Activated CD8-positive, alpha-beta memory T cell treated with anti-CD3 and anti-CD28 coated beads, Interleukin-2, amount 10 ng/mL, durations not matched to agents 7 days and 5 days (primary cell): Measurements from ENCODE around the gene HOXD10. TPM values are rescaled to one million over a fixed set of nuclear protein-coding genes. Genes with fewer than 3 reads are reported as not detected.

Source experiments
- ATAC-seq: fragments of 150-1000 bp; cut with Tn5 transposase; one replicate; pipeline ENCODE4 v1.10.0; 2021; ENCODE audit warnings: moderate library complexity
- CTCF ChIA-PET: fragments of 350-600 bp; sonication (Branson Sonifier 250); formaldehyde crosslinking; loops from one replicate; lab custom pipeline; 2021; ENCODE audit warnings: antibody characterized with exemption; lab: Charles Lee
- DNase-seq: peaks from one replicate; pipeline ENCODE4 v3.0.0-alpha.2; 2020
- H3K27ac Mint-ChIP-seq: one replicate; pipeline ENCODE4 v1.8.0; 2021; ENCODE audit warnings: mild to moderate bottlenecking, mixed read lengths
- H3K27me3 Mint-ChIP-seq: one replicate; pipeline ENCODE4 v1.8.0; 2021; ENCODE audit warnings: mixed read lengths
- H3K36me3 Mint-ChIP-seq: one replicate; pipeline ENCODE4 v1.8.0; 2021; ENCODE audit warnings: mild to moderate bottlenecking, mixed read lengths
- H3K4me1 Mint-ChIP-seq: one replicate; pipeline ENCODE4 v1.8.0; 2021; ENCODE audit warnings: mixed read lengths
- H3K4me3 Mint-ChIP-seq: one replicate; pipeline ENCODE4 v1.8.0; 2021; ENCODE audit warnings: mild to moderate bottlenecking, moderate library complexity, mixed read lengths
- H3K9me3 Mint-ChIP-seq: one replicate; pipeline ENCODE4 v1.8.0; 2022; ENCODE audit warnings: low read depth, mixed read lengths
- total RNA-seq, 2 experiments: library from RNA; stranded (reverse); gene quantifications; one replicate each; pipeline ENCODE4 v1.2.3, GENCODE V29; 2021

Gene HOXD10
- total RNA-seq, 2 experiments from 2014 or later, result not detected

- CTCF ChIA-PET, result interaction anchor here (0.8 to 2.2 kb wide), 14 partner anchors 13 to 1038 kb away, joined by 3 to 8 read pairs (median 3); no protein-coding TSS in a partner anchor
- Mint-ChIP-seq H3K27ac (peak overlapping the region; percentile 40), H3K36me3 (peaks cover 5% of the 10 kb centered on the region)
Measured at GRCh38 chr2:176110415-176111308, 5.9 kb upstream of the HOXD10 start.

DNA sequence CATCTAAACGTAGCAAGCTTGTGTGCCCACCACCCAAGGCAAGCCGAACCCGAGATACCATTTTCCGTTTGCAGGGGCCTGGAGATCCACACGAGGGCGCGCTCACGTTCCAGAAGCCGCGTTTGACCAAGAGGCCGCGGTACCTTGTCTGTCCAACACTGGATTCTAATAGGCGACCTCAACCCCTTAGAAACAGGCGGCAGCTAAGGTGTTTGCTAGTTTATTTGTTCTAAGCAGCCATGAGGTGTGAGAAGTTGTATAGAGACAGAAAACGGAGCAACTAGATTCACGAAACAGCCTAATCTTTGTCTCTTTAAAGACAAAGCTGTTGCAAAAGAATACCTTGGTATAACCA, 5.3 kb upstream of the HOXD10 start:
- no peak for ATAC-seq
- no peak overlapping the region for H3K4me3 Mint-ChIP-seq
- CTCF ChIA-PET, result interaction anchor here (1.0 to 2.2 kb wide), 10 partner anchors 14 to 1038 kb away, joined by 3 to 8 read pairs (median 4); no protein-coding TSS in a partner anchor
- peaks cover 4% of the 10 kb centered on the region for H3K36me3 Mint-ChIP-seq
- no peaks in the 10 kb centered on the region for H3K9me3 Mint-ChIP-seq
- H3K27me3 Mint-ChIP-seq, result peaks cover 85% of the 10 kb centered on the region
- peak overlapping the region; percentile 40 for H3K27ac Mint-ChIP-seq
- DNase-seq, result no peak
- peaks cover 8% of the 10 kb centered on the region for H3K4me1 Mint-ChIP-seq

More at GRCh38 chr2:176110415-176111308, 5.9 kb upstream of the HOXD10 start:
- ATAC-seq, result no peak
- no peaks in the 10 kb centered on the region for H3K9me3 Mint-ChIP-seq
- no peak overlapping the region for H3K4me3 Mint-ChIP-seq
- peaks cover 85% of the 10 kb centered on the region for H3K27me3 Mint-ChIP-seq
- no peak for DNase-seq
- peaks cover 10% of the 10 kb centered on the region for H3K4me1 Mint-ChIP-seq

DNA sequence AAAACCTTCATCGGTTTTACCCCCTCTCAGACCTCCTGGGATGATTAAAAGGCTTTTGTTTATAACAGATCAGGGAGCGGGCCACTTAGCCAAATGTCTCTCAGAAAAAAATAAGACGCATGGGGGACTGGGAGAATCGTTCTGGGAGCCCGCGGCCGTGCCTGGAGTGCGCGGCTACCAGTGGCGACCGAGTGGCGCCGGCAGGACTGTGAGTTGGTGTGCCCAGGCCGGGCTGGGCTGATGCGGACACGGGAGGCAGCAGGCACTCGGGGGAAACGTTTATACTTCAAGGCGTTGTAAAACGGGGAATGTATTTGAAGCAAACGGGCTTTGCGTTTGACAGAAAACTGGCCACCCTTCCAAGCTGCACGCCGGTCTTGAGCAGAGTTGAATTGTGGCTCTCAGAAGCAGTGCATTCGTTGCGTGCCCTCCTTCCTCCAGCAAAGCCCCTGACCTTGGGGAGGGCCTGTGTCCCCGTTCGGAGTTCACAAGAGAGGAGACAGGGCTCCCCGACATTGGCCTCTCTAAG, 4.7 kb upstream of the HOXD10 start:
- ATAC-seq, result no peak
- Mint-ChIP-seq H3K4me3 (no peak overlapping the region), H3K4me1 (peaks cover 6% of the 10 kb centered on the region), H3K27me3 (peaks cover 89% of the 10 kb centered on the region), H3K36me3 (peaks cover 2% of the 10 kb centered on the region), H3K27ac (peak overlapping the region; percentile 11), H3K9me3 (no peaks in the 10 kb centered on the region)
- no peak for DNase-seq
- CTCF ChIA-PET, result interaction anchor here (1.2 to 2.2 kb wide), 5 partner anchors 14 to 803 kb away, joined by 3 to 8 read pairs (median 4); no protein-coding TSS in a partner anchor

DNA sequence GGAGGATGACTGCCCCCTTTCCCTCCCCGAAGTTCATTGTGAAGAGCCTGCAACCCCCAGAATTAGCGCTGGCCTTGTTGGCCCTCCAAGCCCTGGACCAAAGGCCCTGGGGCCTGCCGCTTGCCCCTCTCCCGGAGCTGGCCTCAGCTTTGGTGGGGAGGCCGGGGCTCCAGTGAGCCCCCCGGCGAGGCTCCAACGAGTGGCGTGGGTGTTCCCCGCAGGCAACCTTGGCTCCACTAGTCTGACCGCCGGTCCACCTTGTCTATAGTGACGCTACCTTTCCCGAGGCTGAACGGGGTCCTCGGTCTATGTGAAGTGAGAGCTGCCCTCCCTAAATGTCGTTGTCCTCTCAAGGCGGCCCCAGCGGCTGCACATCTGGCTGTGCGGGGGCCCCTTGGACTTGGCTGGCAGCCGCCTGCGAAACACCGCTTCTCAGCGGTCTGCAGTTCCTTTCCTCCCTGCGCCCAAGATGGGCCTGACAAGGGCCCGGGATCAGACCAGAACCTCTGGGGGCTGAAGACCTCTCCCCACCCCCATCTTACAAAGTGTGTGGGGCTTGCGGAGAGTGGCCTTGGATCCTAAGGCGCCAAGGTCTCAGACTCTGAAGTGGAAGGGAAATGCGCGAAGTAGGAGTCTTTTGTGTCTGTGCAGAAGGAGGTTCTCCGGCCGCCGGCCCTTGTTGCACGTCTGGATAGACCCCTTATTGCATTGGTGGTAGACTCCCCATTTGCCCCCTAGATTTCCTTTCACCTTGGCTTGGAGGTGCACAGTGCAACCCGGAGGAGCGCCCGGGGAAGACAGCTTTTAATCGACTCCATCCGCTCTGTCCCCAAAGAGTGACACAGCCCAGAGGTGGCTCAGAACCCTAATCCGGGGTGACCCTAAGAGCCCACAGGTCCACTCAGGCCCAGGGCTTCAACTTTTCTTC, 3.9 kb upstream of the HOXD10 start:
- Mint-ChIP-seq H3K36me3 (peaks cover 2% of the 10 kb centered on the region), H3K9me3 (no peaks in the 10 kb centered on the region), H3K4me3 (no peak overlapping the region), H3K27me3 (peaks cover 91% of the 10 kb centered on the region), H3K27ac (no peak overlapping the region), H3K4me1 (peaks cover 4% of the 10 kb centered on the region)
- CTCF ChIA-PET, result interaction anchor here (1.2 to 1.8 kb wide), 2 partner anchors 14 to 28 kb away, joined by 4 to 5 read pairs; no protein-coding TSS in a partner anchor
- DNase-seq (no peak), ATAC-seq (no peak)

DNA sequence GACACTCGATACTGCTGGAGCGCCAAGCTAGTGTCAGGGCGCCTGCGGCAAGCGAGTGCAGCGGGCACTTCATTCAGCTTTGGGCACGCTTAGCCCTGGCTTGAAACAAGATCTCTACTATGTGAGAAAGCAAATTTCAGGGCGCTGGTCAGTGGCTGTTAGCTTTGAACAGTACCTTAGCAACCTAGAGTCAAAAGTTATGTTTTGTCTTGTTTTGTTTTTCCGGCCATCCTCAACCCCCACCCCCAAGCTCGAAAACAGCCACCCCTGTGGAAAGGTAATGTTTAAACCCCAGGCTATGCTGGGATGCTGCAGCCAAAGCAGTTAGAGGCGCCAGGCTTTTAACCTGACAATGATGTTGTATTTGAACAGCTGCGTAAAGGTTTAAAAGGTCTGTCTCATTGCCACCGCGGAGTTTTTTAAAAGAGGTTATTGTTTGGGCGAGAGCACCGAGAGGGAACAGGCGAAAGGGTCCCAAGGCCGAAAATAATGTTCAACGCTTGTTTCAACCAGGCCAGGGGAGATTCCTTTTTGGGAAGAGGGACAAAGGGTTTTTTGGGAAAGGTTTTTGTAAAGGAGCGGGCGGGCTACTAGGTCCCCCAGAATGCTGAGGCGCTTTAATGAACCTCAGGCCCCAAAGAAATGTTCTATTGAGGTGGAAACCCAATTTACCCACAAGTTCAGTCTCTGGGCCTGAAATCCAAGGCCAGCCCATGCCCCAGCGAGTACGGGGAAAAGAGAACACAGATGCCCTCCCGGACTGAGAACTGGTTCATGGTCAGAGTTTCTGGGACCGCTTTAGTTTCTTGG, 2.3 kb upstream of the HOXD10 start:
- peaks cover 1% of the 10 kb centered on the region for H3K9me3 Mint-ChIP-seq
- peaks cover 1% of the 10 kb centered on the region for H3K36me3 Mint-ChIP-seq
- no peak overlapping the region for H3K4me3 Mint-ChIP-seq
- CTCF ChIA-PET, result interaction anchor here (0.9 to 1.8 kb wide), 4 partner anchors 13 to 440 kb away, joined by 3 to 5 read pairs (median 4); no protein-coding TSS in a partner anchor
- no peak overlapping the region for H3K27ac Mint-ChIP-seq
- H3K4me1 Mint-ChIP-seq, result peaks cover 7% of the 10 kb centered on the region
- H3K27me3 Mint-ChIP-seq, result peaks cover 99% of the 10 kb centered on the region
- DNase-seq, result no peak
- no peak for ATAC-seq

GRCh38 chr2:176114930-176115625, 1.5 kb upstream of the HOXD10 start:
- Mint-ChIP-seq H3K36me3 (no peaks in the 10 kb centered on the region), H3K9me3 (peaks cover 1% of the 10 kb centered on the region), H3K4me3 (no peak overlapping the region), H3K4me1 (peaks cover 6% of the 10 kb centered on the region), H3K27ac (no peak overlapping the region), H3K27me3 (peaks cover 99% of the 10 kb centered on the region)
- DNase-seq (no peak), ATAC-seq (no peak)
- CTCF ChIA-PET, result interaction anchor here (1.1 kb wide), 1 partner anchor 17 kb away, joined by 3 read pairs; no protein-coding TSS in a partner anchor

DNA sequence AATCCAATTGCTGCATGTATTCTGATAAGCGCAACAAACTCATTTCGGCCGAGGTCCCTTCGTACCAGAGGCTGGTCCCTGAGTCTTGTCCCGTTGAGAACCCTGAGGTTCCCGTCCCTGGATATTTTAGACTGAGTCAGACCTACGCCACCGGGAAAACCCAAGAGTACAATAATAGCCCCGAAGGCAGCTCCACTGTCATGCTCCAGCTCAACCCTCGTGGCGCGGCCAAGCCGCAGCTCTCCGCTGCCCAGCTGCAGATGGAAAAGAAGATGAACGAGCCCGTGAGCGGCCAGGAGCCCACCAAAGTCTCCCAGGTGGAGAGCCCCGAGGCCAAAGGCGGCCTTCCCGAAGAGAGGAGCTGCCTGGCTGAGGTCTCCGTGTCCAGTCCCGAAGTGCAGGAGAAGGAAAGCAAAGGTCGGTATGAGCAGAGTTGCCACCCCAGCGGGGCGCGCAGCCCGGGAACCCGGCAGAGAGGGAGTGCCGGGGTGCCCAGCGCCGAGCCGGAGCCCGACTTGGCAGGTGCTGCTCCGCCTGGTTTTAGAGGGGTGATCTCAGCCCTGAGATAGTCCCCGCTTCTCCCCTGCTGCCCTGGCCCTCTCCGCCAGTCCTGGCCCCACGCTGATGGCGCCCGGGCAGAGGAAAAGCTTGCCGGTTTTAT, 714 bp downstream of the HOXD10 start:
- no peak for DNase-seq
- no peak overlapping the region for H3K27ac Mint-ChIP-seq
- peaks cover 1% of the 10 kb centered on the region for H3K9me3 Mint-ChIP-seq
- no peak for ATAC-seq
- H3K4me3 Mint-ChIP-seq, result no peak overlapping the region
- H3K4me1 Mint-ChIP-seq, result peaks cover 4% of the 10 kb centered on the region
- peaks cover 96% of the 10 kb centered on the region for H3K27me3 Mint-ChIP-seq
- CTCF ChIA-PET, result interaction anchor here (0.7 kb wide), 1 partner anchor 13 kb away, joined by 3 read pairs; no protein-coding TSS in a partner anchor
- no peaks in the 10 kb centered on the region for H3K36me3 Mint-ChIP-seq

GRCh38 chr2:176117823-176118371, 1.3 kb downstream of the HOXD10 start:
- Mint-ChIP-seq H3K36me3 (no peaks in the 10 kb centered on the region), H3K27ac (no peak overlapping the region), H3K9me3 (peaks cover 1% of the 10 kb centered on the region), H3K4me1 (peaks cover 4% of the 10 kb centered on the region), H3K27me3 (peaks cover 93% of the 10 kb centered on the region), H3K4me3 (no peak overlapping the region)
- no peak for DNase-seq
- CTCF ChIA-PET, result no interaction called here
- ATAC-seq, result no peak

DNA sequence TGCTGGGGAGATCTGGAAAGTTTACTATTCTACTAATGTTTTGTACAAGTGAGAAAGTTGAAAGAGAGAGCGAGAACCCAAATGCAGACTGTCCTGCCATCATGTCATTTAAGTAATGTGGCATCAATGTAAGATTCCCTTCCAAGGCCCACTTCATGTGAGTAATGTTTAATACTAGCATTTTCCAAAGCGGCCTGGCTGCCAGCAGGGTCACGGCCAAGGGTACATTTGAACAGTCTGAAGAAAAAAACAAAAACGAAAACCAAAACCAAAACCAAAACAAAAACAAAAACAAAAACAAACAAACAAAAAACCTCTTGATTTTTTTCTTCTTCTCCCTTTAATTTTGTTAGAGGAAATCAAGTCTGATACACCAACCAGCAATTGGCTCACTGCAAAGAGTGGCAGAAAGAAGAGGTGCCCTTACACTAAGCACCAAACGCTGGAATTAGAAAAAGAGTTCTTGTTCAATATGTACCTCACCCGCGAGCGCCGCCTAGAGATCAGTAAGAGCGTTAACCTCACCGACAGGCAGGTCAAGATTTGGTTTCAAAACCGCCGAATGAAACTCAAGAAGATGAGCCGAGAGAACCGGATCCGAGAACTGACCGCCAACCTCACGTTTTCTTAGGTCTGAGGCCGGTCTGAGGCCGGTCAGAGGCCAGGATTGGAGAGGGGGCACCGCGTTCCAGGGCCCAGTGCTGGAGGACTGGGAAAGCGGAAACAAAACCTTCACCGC, 2.2 kb downstream of the HOXD10 start:
- no peak for DNase-seq
- ATAC-seq, result no peak
- CTCF ChIA-PET, result no interaction called here
- Mint-ChIP-seq H3K36me3 (no peaks in the 10 kb centered on the region), H3K4me1 (peaks cover 4% of the 10 kb centered on the region), H3K27ac (no peak overlapping the region), H3K27me3 (peaks cover 91% of the 10 kb centered on the region), H3K4me3 (no peak overlapping the region), H3K9me3 (peaks cover 1% of the 10 kb centered on the region)

GRCh38 chr2:176120364-176121189, 4.0 kb downstream of the HOXD10 start:
- no peaks in the 10 kb centered on the region for H3K36me3 Mint-ChIP-seq

More at GRCh38 chr2:176120364-176121189, 4.0 kb downstream of the HOXD10 start:
- Mint-ChIP-seq H3K27ac (no peak overlapping the region), H3K27me3 (peaks cover 91% of the 10 kb centered on the region), H3K9me3 (peaks cover 1% of the 10 kb centered on the region), H3K4me1 (peaks cover 4% of the 10 kb centered on the region), H3K4me3 (no peak overlapping the region)
- ATAC-seq (no peak), DNase-seq (no peak)
- CTCF ChIA-PET, result interaction anchor here (0.6 to 1.5 kb wide), 4 partner anchors 9 to 25 kb away, joined by 3 to 7 read pairs (median 3); partner anchors contain the start of gene HOXD8
